ENCODE data around the gene CEMP1.

CEMP1 gene

GRCh38 chr16:2518823-2519710, 12.1 kb downstream of the CEMP1 start:
- DNase-seq: no peak

- no peak for DNase-seq
Observed at GRCh38 chr16:2517954-2518605, 13.1 kb downstream of the CEMP1 start.

GRCh38 chr16:2516391-2517240, 14.6 kb downstream of the CEMP1 start:
- no peak for DNase-seq

- DNase-seq: no peak
Observed at GRCh38 chr16:2515180-2515851, 15.9 kb downstream of the CEMP1 start.

- DNase-seq: no peak
Observed at GRCh38 chr16:2514333-2515179, 16.7 kb downstream of the CEMP1 start.

- peak; percentile 85 for DNase-seq
Observed at GRCh38 chr16:2513405-2514332, 17.5 kb downstream of the CEMP1 start, which contains the start of gene ATP6V0C. TSS of gene ATP6V0C (plus strand) at chr16:2513952. CDS start at chr16:2514104, 152 bp downstream.

GRCh38 chr16:2512735-2513404, 18.3 kb downstream of the CEMP1 start:
- DNase-seq: no peak

- DNase-seq: no peak
Observed at GRCh38 chr16:2511996-2512734, 19.0 kb downstream of the CEMP1 start.

- peak; percentile 35 for DNase-seq
Observed at GRCh38 chr16:2511128-2511800, 19.9 kb downstream of the CEMP1 start.

- DNase-seq: no peak
Observed at GRCh38 chr16:2508722-2509400, 22.3 kb downstream of the CEMP1 start.

GRCh38 chr16:2507665-2508064, 23.5 kb downstream of the CEMP1 start:
- DNase-seq: no peak

- no peak for DNase-seq
Observed at GRCh38 chr16:2507052-2507659, 24.1 kb downstream of the CEMP1 start.

GRCh38 chr16:2505695-2506094, 25.5 kb downstream of the CEMP1 start:
- no peak for DNase-seq

- DNase-seq: no peak
Observed at GRCh38 chr16:2501946-2502895, 29.0 kb downstream of the CEMP1 start.

- peak; percentile 80 for DNase-seq
Observed at GRCh38 chr16:2500918-2501750, 30.1 kb downstream of the CEMP1 start.

Measured in T1000 (cell line).